HG02678 (cell line): ENCODE data around the gene SLC7A10.
A peak's percentile ranks its signal among the peaks of the same experiment; 100 is the strongest.
"Not testable (repeated sequence)": the region's sequence is repeated elsewhere in the genome, so short reads cannot be mapped to it uniquely, and the experiment has no call there.

ENCODE experiments used
- ATAC-seq: cut with Tn5 transposase; IDR thresholded peaks from one replicate; pipeline ENCODE4 v1.9.1; 2021; ENCODE audit warnings: mild to moderate bottlenecking, moderate library complexity; ENCODE audit not compliant: unreplicated experiment

SLC7A10 gene

GRCh38 chr19:33187183-33187540 is 38.5 kb downstream of the SLC7A10 start:
- no peak for ATAC-seq

GRCh38 chr19:33186431-33187182 is 39.0 kb downstream of the SLC7A10 start:
- no peak for ATAC-seq

DNA sequence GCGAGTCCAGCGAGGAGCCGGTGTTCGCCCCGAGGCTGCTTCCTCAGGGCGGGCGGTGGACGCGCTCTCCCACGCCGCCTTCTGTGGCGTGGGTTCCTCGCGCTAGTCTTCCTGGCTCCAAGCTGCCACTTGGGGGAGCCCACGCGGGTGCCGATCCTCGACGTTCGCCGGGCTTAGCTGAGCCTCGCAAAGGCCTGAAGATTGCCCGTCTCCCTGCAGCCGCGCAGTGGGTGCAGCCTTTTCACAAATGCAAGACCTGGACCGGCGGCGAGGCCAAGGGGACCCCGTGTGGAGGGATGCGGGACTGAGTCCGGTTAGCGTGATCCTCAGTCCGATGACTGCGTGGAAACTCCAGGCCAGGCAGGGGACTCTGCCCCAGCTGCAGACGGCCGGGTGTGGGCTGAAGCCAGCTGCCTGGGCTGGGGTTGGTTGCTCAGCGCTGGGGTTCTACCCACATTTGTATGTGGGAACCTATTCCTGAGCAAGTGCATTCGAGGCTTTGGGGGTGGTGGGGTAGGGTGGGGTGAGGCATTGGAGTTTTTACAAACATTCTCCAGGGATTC is 48.2 kb downstream of the SLC7A10 start:
- peak; percentile 13 for ATAC-seq

GRCh38 chr19:33176670-33177416 is 48.8 kb downstream of the SLC7A10 start:
- ATAC-seq: peak; percentile 82

DNA sequence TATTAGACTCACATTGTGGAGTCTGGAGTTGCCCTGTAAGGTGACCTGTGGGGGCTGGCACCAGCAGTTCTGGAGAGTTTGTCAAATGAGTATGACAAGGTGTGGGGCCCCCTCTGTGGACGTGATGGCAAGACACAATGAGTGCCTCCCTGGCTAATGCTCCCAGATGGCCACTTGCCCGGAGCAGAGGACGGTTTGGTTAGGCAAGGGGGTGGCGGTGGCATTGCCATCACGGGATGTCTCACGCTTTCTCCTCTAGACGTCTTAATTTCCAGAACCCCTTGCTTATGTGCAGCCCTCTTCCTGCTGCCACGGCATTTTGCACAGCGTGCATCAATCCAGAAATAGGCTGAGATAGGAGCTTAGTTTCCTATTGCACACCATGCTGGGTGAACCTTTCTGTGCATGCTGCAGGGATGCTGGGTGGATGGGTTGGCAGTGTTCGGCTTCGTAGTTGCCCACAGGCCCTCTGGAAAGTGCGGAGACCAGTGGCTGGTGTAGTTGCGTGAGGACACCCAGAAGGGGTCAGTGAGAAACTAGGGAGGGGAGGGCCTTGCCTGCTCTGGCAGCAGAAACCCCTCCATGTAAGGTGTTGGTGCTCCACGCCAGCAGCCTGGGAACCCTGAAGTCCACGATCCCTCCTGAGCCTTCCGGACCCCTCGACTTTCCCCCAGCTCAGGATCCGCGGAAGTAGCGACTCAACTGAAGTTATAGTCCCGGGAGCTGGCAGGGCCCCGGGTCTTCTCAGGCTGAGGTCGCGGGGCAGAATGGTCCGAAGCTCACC is 49.6 kb downstream of the SLC7A10 start:
- peak; percentile 0 for ATAC-seq

DNA sequence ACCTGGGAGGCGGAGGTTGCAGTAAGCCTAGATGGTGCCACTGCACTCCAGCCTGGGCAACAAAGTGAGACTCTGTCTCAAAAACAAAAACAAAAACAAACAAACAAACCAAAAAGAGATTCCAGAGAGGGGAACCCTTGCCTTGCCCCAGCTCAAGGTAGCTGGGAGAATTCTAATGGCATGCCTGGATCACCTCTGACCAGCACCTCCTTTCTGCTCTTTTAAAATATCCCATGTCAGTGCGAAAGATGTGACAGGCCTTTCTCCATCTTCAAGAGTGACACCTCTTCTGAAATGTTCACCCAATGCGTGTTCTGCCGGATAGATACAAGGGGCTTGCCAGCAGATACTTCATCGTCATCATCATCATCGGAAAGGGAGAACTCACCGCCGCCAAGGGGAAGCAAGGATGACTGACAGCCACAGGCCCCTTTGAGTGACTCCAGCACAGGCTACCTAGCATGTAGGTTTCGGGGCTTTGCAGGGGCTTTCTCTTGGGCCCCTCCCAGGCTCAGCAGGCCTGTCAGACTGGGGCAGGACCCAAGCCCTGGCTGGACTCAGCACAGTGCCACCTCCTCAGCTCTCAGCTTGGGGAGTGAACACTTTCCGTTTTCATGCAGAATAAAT is 50.4 kb downstream of the SLC7A10 start:
- ATAC-seq: no peak

DNA sequence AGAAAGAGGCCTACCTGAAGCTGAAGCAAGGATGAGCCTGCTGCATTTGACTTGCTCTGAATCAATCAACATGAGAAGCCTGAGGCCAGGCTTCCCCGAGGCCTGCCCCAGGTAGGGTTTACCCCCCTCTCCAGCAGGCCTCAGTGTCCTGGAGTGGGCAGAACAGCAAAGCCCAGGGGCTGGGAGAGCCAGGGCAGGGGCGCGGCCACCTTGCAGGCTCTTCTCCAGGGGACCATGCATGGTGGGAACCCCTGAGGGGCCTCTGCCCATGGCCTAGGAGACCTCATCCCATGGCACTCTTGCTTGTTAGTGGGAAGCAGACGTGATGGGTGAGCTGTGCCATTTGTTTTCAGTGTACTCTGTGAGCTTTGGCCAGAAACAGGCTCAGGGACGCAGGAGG is 51.5 kb downstream of the SLC7A10 start:
- no peak for ATAC-seq

GRCh38 chr19:33171916-33172359 is 53.7 kb downstream of the SLC7A10 start:
- no peak for ATAC-seq

DNA sequence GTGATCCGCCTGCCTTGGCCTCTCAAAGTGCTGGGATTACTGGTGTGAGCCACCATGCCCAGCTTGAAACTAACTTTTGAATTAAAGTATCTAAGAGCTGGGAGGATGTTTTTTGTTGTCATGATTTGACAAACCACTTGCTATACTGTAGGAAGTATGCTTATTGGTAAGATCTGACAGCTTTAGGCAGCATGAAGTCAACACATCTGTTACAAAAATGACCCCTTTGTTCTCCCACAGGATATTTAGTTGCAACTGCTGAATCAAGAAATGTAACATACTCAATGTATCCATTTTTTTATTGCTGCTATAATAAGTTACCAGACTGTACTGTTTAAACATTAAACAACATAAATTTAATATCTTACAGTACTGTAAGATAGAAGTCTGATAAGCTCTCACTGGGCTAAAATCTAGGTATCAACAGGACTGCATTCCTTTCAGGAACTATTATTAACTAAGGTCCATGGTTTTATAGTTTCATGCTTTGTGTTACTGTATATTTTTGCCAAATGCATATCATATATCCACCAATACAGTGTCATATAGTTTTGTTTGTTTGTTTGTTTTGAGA is 54.3 kb downstream of the SLC7A10 start:
- no peak for ATAC-seq

DNA sequence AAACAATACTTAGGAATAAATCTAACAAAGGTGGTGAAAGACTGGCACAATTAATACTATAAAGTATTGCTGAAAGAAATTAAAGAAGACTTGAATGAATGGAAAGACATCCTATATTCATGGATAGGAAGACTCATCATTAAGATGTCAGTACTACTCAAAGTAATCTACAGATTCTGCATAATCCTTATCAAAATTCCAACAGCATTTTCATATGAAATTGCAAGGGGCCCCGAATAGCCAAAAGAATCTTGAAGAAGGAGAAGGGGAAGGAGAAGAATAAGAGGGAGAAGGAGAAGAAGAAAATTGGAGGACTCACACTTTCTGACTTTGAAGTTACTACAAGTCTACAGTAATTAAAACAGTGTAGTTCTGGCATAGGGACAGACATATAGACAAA is 57.1 kb downstream of the SLC7A10 start:
- no peak for ATAC-seq

GRCh38 chr19:33167438-33167837 is 58.2 kb downstream of the SLC7A10 start:
- no peak for ATAC-seq

- ATAC-seq: not testable (repeated sequence)
These were observed 59.6 kb downstream of the SLC7A10 start for GRCh38 chr19:33166037-33166436.

DNA sequence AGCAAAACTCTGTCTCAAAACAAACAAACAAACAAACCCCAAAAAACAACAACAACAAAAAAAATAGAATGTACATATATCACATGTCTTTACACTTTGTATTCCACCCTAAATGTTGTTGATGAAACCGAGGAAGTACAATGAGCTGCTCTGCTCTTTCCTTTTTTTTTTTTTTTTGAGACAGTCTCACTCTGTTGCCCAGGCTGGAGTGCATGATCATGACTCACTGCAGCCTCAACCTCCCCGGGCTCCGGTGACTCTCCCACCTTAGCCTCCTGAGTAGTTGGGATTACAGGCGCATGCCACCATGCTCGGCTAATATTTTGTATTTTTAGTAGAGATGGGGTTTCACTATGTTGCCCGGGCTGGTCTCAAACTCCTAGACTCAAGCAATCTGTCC is 62.2 kb downstream of the SLC7A10 start:
- ATAC-seq: no peak

DNA sequence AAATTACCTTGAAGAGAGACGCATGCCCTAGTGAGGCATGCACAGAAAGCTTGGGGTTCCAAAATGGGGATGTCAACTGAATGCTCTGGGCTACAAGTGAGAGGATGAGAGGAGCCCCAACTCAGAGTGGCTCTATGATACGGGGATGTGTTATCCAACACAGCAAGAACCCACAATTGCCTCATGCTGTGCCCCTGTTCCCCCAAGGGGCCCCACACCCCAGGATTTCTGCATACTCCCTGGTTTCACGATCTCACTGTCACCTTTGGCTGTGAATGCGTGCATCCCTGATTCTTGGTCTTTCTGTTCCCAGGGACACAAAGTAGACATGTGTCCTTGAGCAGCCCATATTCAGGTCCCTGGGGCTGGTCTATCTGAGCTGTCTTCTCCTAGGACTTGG is 64.4 kb downstream of the SLC7A10 start:
- no peak for ATAC-seq

DNA sequence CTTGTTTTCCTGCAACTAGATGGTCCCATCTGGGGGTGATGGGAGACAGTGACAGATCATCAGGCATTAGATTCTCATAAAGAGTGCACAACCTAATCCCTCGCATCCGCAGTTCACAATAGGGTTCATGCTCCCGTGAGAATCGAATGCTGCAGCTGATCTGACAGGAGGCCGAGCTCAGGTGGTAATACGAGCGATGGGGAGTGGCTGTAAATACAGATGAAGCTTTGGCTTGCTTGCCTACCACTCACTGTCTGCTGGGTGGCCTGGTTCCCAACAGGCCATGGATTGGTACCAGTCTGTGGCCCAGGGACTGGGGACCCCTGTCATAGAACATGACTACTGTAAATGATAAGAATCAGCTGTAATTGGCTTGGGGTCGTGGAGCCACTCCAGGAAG is 65.8 kb downstream of the SLC7A10 start:
- no peak for ATAC-seq

- no peak for ATAC-seq
These were observed 66.5 kb downstream of the SLC7A10 start for GRCh38 chr19:33159149-33159548.
